ENCODE data around the gene BTC. TPM values are rescaled to one million over a fixed set of nuclear protein-coding genes. Genes with fewer than 3 reads are reported as not detected.

The BTC gene
- total and polyA plus RNA-seq, 3 donors from 2014 or later = 0.87 to 1.1 (median 1.0) TPM

DNA sequence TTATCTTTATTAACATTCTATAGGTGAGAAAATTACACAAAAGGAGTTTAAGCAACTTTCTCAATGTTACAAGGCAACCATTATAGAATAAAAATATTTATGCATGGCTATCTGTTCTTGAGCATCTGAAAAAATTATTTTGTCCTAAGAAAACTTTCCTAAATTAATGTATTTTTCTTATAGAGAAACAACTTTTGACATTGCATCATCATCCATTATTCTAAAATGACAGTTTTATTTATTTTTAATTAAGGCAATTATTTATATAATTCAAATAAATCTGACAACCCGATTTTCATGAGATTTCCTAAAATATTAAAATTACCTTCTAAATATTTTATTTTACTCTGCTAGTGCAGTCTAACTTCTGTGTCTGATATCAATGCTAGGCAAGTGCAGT is 4.8 kb downstream of the BTC start:
- intact Hi-C loops (cut with DNase I; ENCODE audit: low total_unique reads) = no loop called here
- Histone ChIP-seq H3K9me3 (no peaks in the 10 kb centered on the region), H3K4me3 (no peak overlapping the region), H3K4me1 (peaks cover 7% of the 10 kb centered on the region), H3K27me3 (no peaks in the 10 kb centered on the region), H3K36me3 (ENCODE audit: low read depth, missing control alignments) (no peaks in the 10 kb centered on the region), H3K27ac (no peak overlapping the region)
- WGBS, 2 donors = 78 to 88% methylated on average over 1 of the region's 1 CpG
- no peak for TF ChIP-seq POLR2A (IDR thresholded peaks at IDR 0.05)
- TF ChIP-seq, protein P1, sequence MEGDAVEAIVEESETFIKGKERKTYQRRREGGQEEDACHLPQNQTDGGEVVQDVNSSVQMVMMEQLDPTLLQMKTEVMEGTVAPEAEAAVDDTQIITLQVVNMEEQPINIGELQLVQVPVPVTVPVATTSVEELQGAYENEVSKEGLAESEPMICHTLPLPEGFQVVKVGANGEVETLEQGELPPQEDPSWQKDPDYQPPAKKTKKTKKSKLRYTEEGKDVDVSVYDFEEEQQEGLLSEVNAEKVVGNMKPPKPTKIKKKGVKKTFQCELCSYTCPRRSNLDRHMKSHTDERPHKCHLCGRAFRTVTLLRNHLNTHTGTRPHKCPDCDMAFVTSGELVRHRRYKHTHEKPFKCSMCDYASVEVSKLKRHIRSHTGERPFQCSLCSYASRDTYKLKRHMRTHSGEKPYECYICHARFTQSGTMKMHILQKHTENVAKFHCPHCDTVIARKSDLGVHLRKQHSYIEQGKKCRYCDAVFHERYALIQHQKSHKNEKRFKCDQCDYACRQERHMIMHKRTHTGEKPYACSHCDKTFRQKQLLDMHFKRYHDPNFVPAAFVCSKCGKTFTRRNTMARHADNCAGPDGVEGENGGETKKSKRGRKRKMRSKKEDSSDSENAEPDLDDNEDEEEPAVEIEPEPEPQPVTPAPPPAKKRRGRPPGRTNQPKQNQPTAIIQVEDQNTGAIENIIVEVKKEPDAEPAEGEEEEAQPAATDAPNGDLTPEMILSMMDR (IDR thresholded peaks at IDR 0.05) = no peak
- DNase-seq = no peak

DNA sequence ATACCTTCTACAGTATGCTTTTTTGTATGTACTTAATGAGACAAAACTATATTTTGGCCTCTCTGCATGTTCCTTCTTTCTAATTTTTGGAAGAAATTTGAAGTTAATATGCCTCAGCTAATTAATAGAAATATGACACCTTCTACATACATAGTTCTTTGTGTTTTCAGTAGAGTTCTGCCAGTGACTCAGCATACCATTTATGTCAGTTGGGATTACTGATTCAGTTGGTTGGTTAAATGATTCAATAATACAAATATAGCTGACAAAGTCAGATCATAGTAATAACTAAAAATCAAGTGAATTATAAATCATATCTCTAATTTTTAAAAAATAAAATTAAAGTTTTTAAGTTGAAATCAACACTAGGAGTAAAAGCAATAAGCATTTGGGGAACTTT is 16.8 kb downstream of the BTC start:
- intact Hi-C loops (cut with DNase I; ENCODE audit: low total_unique reads) = no loop called here
- H3K9me3 ChIP-seq = no peaks in the 10 kb centered on the region
- no peaks in the 10 kb centered on the region for H3K4me1 ChIP-seq
- H3K27ac ChIP-seq = no peak overlapping the region
- no peak overlapping the region for H3K4me3 ChIP-seq
- no peak for DNase-seq
- H3K36me3 ChIP-seq (ENCODE audit: low read depth, missing control alignments) = no peaks in the 10 kb centered on the region
- no peaks in the 10 kb centered on the region for H3K27me3 ChIP-seq
- no peak for TF ChIP-seq POLR2A (IDR thresholded peaks at IDR 0.05)
- TF ChIP-seq, protein P1 (IDR thresholded peaks at IDR 0.05) = no peak

DNA sequence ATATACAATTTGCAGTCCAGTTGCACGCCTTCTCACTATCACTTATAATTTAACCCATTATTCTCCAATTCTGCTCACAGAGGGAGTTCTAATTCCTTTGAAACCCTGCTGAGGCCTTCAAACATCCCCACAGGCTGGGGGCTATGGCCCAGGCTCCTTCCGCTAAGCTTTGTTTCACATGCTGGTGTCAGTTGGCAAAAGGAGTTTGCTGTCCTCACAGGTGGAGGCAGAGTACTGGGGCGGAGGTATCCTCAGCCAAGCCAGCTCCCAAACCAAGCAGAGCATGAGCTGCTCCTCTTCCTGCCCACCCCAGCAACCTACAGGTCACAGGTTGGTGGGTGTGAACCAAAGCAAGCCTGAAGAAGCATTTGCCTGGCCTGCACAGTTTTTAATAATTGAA is 21.5 kb downstream of the BTC start:
- TF ChIP-seq, protein P1 (IDR thresholded peaks at IDR 0.05) = no peak
- TF ChIP-seq POLR2A (IDR thresholded peaks at IDR 0.05) = no peak
- Histone ChIP-seq H3K36me3 (ENCODE audit: low read depth, missing control alignments) (no peaks in the 10 kb centered on the region), H3K4me3 (no peak overlapping the region), H3K27me3 (no peaks in the 10 kb centered on the region), H3K27ac (no peak overlapping the region), H3K4me1 (no peaks in the 10 kb centered on the region), H3K9me3 (no peaks in the 10 kb centered on the region)
- WGBS, 2 donors = 78 to 84% methylated on average over 3 of the region's 3 CpGs
- intact Hi-C loops (cut with DNase I; ENCODE audit: low total_unique reads) = no loop called here
- no peak for DNase-seq

DNA sequence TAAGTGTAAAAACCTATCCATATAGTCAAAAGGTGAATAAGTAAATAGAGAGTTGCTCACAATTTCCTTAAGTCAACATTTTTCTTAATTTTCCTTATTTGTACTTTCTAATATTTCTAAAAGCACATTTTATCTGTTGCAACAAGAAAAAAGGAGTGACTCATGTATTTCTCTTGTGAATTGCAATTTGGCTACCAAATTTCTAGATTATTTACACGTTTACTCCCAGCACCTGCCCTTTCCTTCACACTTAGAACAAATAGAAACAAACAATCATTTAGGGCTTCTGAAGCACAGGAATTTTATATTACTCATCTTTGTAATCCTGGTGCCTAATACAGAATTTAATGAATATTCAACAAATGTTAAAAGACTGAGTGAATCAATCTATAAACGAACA is 22.2 kb downstream of the BTC start:
- H3K36me3 ChIP-seq (ENCODE audit: low read depth, missing control alignments) = no peaks in the 10 kb centered on the region
- TF ChIP-seq, protein P1 (IDR thresholded peaks at IDR 0.05) = no peak
- no peak for TF ChIP-seq POLR2A (IDR thresholded peaks at IDR 0.05)
- H3K9me3 ChIP-seq = no peaks in the 10 kb centered on the region
- no peaks in the 10 kb centered on the region for H3K4me1 ChIP-seq
- DNase-seq = no peak
- intact Hi-C loops (cut with DNase I; ENCODE audit: low total_unique reads) = no loop called here
- no peaks in the 10 kb centered on the region for H3K27me3 ChIP-seq
- no peak overlapping the region for H3K27ac ChIP-seq
- 60 to 82% methylated on average over 2 of the region's 2 CpGs for WGBS, 2 donors
- no peak overlapping the region for H3K4me3 ChIP-seq

DNA sequence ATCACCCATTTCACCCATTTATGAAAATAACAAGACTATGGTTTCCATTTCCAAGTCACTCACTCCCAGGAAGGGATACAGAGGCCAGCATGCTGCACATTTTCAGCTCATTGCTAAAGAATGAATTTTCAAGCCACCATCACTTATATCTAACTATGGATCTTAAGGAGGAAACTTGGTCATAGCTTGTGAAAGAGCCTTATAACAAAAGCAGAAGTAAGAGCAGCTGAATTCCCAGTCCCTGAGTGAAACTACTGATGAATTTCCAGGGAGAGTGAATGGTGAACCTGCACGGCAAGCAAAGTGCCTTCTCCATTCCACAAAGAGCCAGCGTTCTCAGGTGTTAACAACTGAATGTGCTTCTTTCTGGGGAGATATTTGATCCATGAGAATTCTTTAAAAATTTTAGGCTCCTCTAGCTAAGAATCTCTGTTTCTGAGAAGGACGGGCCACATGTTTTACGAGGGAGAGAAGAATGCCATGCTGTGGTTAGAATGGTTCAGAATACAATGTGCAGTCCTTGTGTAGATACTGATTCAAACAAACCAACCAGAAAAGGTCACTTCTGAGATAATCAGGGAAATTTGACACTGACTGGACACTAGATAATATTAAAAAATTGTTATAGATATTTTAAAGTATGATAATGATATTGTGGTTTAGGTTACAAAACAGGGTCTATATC is 24.0 kb downstream of the BTC start:
- Histone ChIP-seq H3K36me3 (ENCODE audit: low read depth, missing control alignments) (no peaks in the 10 kb centered on the region), H3K27me3 (no peaks in the 10 kb centered on the region), H3K4me3 (no peak overlapping the region), H3K27ac (no peak overlapping the region), H3K9me3 (no peaks in the 10 kb centered on the region), H3K4me1 (no peaks in the 10 kb centered on the region)
- TF ChIP-seq, protein P1 (IDR thresholded peaks at IDR 0.05) = no peak
- TF ChIP-seq POLR2A (IDR thresholded peaks at IDR 0.05) = no peak
- WGBS, 2 donors = 80 to 83% methylated on average over 4 of the region's 4 CpGs
- intact Hi-C loops (cut with DNase I; ENCODE audit: low total_unique reads) = no loop called here
- no peak for DNase-seq

Data from testis (tissue), 3 donors.